Measurements from ENCODE around the gene PSMD5. TPM values are rescaled to one million over a fixed set of nuclear protein-coding genes. Genes with fewer than 3 reads are reported as not detected.

Gene PSMD5
- total and polyA plus RNA-seq, 2 of the 4 experiments (the other 2 are of a cell fraction), result 25.6 to 26.1 TPM

- H4K91ac ChIP-seq (ENCODE audit: insufficient read depth, low read depth, low read length), result no peak overlapping the region
- H3K4ac ChIP-seq (ENCODE audit: low read depth, low read length), result no peak overlapping the region
- H3K4me2 ChIP-seq (ENCODE audit: low read depth, low read length), result no peak overlapping the region
- no peaks in the 10 kb centered on the region for H3K9me1 ChIP-seq (ENCODE audit: insufficient read depth, low read length)
- H3K27me3 ChIP-seq (ENCODE audit: control insufficient read depth, insufficient read depth, low read length), result no peaks in the 10 kb centered on the region
- no peaks in the 10 kb centered on the region for H3K4me1 ChIP-seq (ENCODE audit: control insufficient read depth, insufficient read depth, low read length)
- BruUV-seq (replicated peaks), result no TSS peak
- H3K9me3 ChIP-seq (ENCODE audit: control insufficient read depth, insufficient read depth, low read length), result no peaks in the 10 kb centered on the region
- 87 to 100% methylated on average over 1 to 3 of the region's 3 CpGs for WGBS, 2 experiments (ENCODE audit: extremely low coverage in 2 of 2, insufficient read length in 1 of 2)
- H3K36me3 ChIP-seq (ENCODE audit: control insufficient read depth, insufficient read depth, low read length), result peaks cover 23% of the 10 kb centered on the region
- H4K20me1 ChIP-seq (ENCODE audit: insufficient read depth, low read length), result no peaks in the 10 kb centered on the region
- ATAC-seq (ENCODE audit: low read depth) (no peak), DNase-seq (no peak)
- H2BK5ac ChIP-seq (ENCODE audit: low read depth, low read length, poor library complexity, severe bottlenecking), result no peak overlapping the region
- H2BK120ac ChIP-seq (ENCODE audit: low read depth, low read length), result no peak overlapping the region
- no peak overlapping the region for H2BK15ac ChIP-seq (ENCODE audit: low read depth, low read length)
- H3K14ac ChIP-seq (replicated peaks; ENCODE audit: low read depth, low read length), result no peak overlapping the region
- dilution Hi-C loops (cut with HindIII; ENCODE audit: low sequenced_read_pairs, unreplicated experiment) (no loop called here), intact Hi-C loops (cut with micrococcal nuclease) (no loop called here), in situ Hi-C loops (cut with MboI; ENCODE audit: low sequenced_read_pairs) (loop anchor here (25.0 kb wide), 1 partner anchor 620 kb away; no protein-coding TSS in a partner anchor)
- H2AK9ac ChIP-seq (replicated peaks; ENCODE audit: low read depth, low read length, poor library complexity), result no peak overlapping the region
- no peak overlapping the region for H2BK20ac ChIP-seq (ENCODE audit: low read depth, low read length)
- no peak overlapping the region for H3K27ac ChIP-seq (ENCODE audit: insufficient read depth, low read length)
- TF ChIP-seq BHLHE40 (IDR thresholded peaks at IDR 0.05; ENCODE audit: low read depth, low read length) (no peak), RAD21 (IDR thresholded peaks at IDR 0.05; ENCODE audit: low read length) (no peak), CTCF (conservative IDR thresholded peaks at IDR 0.05; ENCODE audit: low read depth, low read length) (no peak), MAZ (IDR thresholded peaks at IDR 0.05; ENCODE audit: borderline replicate concordance, low read depth, low read length) (no peak), CEBPB (IDR thresholded peaks at IDR 0.05; ENCODE audit: low read depth, low read length) (no peak), FOS (IDR thresholded peaks at IDR 0.05; ENCODE audit: low read depth, low read length) (no peak), POLR2A (IDR thresholded peaks at IDR 0.05; ENCODE audit: low read depth, low read length) (no peak), RCOR1 (IDR thresholded peaks at IDR 0.05; ENCODE audit: insufficient replicate concordance, low read length) (no peak)
- H3K4me3 ChIP-seq (ENCODE audit: insufficient read depth, low read depth, low read length), result no peak overlapping the region
- no peak overlapping the region for H2AFZ ChIP-seq (replicated peaks; ENCODE audit: low read length, poor library complexity)
- H3K79me1 ChIP-seq (ENCODE audit: low read depth in 1 of 2, low read length in 2 of 2), result peaks cover 12 to 15% of the 10 kb centered on the region in 2 experiments
- ChIA-PET CTCF (interaction anchor here (1.3 to 1.7 kb wide), 2 partner anchors 12 kb away, joined by 7 read pairs; no protein-coding TSS in a partner anchor), POLR2A (ENCODE audit: unreplicated experiment) (no interaction called here)
- H4K8ac ChIP-seq (ENCODE audit: low read depth in 2 of 2, low read length in 2 of 2), result no peak overlapping the region
- H2AK5ac ChIP-seq (ENCODE audit: low read depth, low read length), result no peak overlapping the region
- no peak overlapping the region for H3K56ac ChIP-seq (ENCODE audit: extremely low read depth, insufficient read depth, low read length)
- H3K18ac ChIP-seq (ENCODE audit: low read depth, low read length), result no peak overlapping the region
- no peak overlapping the region for H3K9ac ChIP-seq (ENCODE audit: low read depth, low read length)
- H4K5ac ChIP-seq (ENCODE audit: low read depth, low read length), result no peak overlapping the region
- no peak overlapping the region for H3K23ac ChIP-seq (ENCODE audit: low read depth, low read length)
These were observed 75.3 kb downstream of the PSMD5 start for GRCh38 chr9:120767451-120767850.

Other genes starting within 250 kb of the PSMD5 start
- gene MEGF9, start 128.5 kb downstream of the PSMD5 start, total RNA-seq (2012; rRNA removed), result 3.4 and 4.7 TPM in 2 replicates
- 3.0 and 3.4 TPM in 2 replicates for gene MEGF9, start 128.5 kb downstream of the PSMD5 start, polyA plus RNA-seq (2012; rRNA removed)
- 27.1 and 35.6 TPM in 2 replicates for gene FBXW2, start 49.5 kb downstream of the PSMD5 start, total RNA-seq (2012; rRNA removed)
- 32.3 and 43.5 TPM in 2 replicates for gene FBXW2, start 49.5 kb downstream of the PSMD5 start, polyA plus RNA-seq (2012; rRNA removed)
- 36.1 and 37.6 TPM in 2 replicates for gene PHF19, start 34.3 kb upstream of the PSMD5 start, total RNA-seq (2012; rRNA removed)
- gene PHF19, start 34.3 kb upstream of the PSMD5 start, polyA plus RNA-seq (2012; rRNA removed), result 55.6 and 56.9 TPM in 2 replicates
- gene TRAF1, start 83.9 kb upstream of the PSMD5 start, total RNA-seq (2012; rRNA removed), result 3.1 and 3.9 TPM in 2 replicates
- 3.7 and 4.1 TPM in 2 replicates for gene TRAF1, start 83.9 kb upstream of the PSMD5 start, polyA plus RNA-seq (2012; rRNA removed)
- gene C5, start 207.4 kb upstream of the PSMD5 start, total RNA-seq (2012; rRNA removed), result 2.3 and 2.8 TPM in 2 replicates
- gene C5, start 207.4 kb upstream of the PSMD5 start, polyA plus RNA-seq (2012; rRNA removed), result 1.0 and 1.5 TPM in 2 replicates
- gene CNTRL, start 232.0 kb upstream of the PSMD5 start, total RNA-seq (2012; rRNA removed), result 7.3 and 10.6 TPM in 2 replicates
- 3.6 and 4.5 TPM in 2 replicates for gene CNTRL, start 232.0 kb upstream of the PSMD5 start, polyA plus RNA-seq (2012; rRNA removed)

Data from IMR-90 (cell line).